HepG2 (cell line): ENCODE measurements around the gene CIITA. TPM values are rescaled to one million over a fixed set of nuclear protein-coding genes. Genes with fewer than 3 reads are reported as not detected.

Experiments
- ATAC-seq: fragments of 200-7000 bp; cut with Tn5 transposase; 3 replicates; pipeline ENCODE4 v1.9.1; 2020; ENCODE audit warnings: mild to moderate bottlenecking, moderate library complexity
- BruUV-seq: library from RNA; stranded (reverse); fragments of 400-500 nt; replicated peaks from 2 replicates; lab custom pipeline; 2021; lab: Mats Ljungman, UMichigan
- CTCF ChIA-PET: fragments of 300-600 bp; formaldehyde crosslinking; extraction: SDS; loops from one replicate; lab custom pipeline; 2021; ENCODE audit warnings: low total read pairs, inconsistent platforms, low intra/inter-chr PET ratio; lab: Yijun Ruan, JAX
- POLR2A ChIA-PET: fragments of 350-600 bp; sonication (Branson Sonifier 250); formaldehyde crosslinking; loops from one replicate; lab custom pipeline; 2020; ENCODE audit warnings: antibody characterized with exemption, inconsistent platforms; lab: Yijun Ruan, JAX
- DNase-seq: peaks from one replicate; pipeline ENCODE4 v3.0.0-alpha.2; 2015; ENCODE audit warnings: low spot score
- FAIRE-seq: peaks from 3 replicates; lab custom pipeline; 2011; peaks lifted over from hg19 to GRCh38; lab: Jason Lieb, UNC
- H2AFZ ChIP-seq: one replicate; pipeline ENCODE4 v1.6.1; 2011; ENCODE audit warnings: low read length, inconsistent platforms
- H3K27ac ChIP-seq: fragments of 300-600 bp; 3 replicates; pipeline ENCODE4 v1.8.0; 2011; ENCODE audit warnings: mixed run types, mild to moderate bottlenecking, mixed read lengths, low read length, inconsistent platforms; ENCODE audit not compliant: insufficient read depth; ENCODE audit errors: extremely low read length
- H3K27me3 ChIP-seq, 2 experiments: fragments of 200-600 bp in 1 of 2; 2 replicates in 1 of 2; 3 replicates in 1 of 2; pipeline versions ENCODE4 v1.6.0 to v1.8.0; 2011; ENCODE audit warnings: low read length in 2 of 2, mild to moderate bottlenecking in 2 of 2, moderate library complexity in 2 of 2, inconsistent platforms in 1 of 2; ENCODE audit not compliant: insufficient read depth in 2 of 2, control insufficient read depth in 1 of 2
- H3K36me3 ChIP-seq, 2 experiments: fragments of 200-600 bp in 1 of 2; replicated peaks in 1 of 2; 2 replicates in 1 of 2; 3 replicates in 1 of 2; pipeline versions ENCODE4 v1.5.1 to v1.8.0; 2011; ENCODE audit warnings: low read length in 2 of 2, inconsistent platforms in 1 of 2; ENCODE audit not compliant: insufficient read depth in 2 of 2, control insufficient read depth in 1 of 2
- H3K4me1 ChIP-seq: 2 replicates; pipeline ENCODE4 v1.5.1; 2012; ENCODE audit warnings: low read length, inconsistent platforms; ENCODE audit not compliant: insufficient read depth
- H3K4me2 ChIP-seq: 2 replicates; pipeline ENCODE4 v1.6.0; 2011; ENCODE audit warnings: low read depth, low read length, inconsistent platforms
- H3K4me3 ChIP-seq, 3 experiments: fragments of 200-600 bp in 1 of 3; sonication (generic), shearing (Covaris generic) in 1 of 3; replicated peaks in 1 of 3; 2 replicates each; pipeline ENCODE4 v1.5.1; 2011 to 2016; ENCODE audit warnings: low read length in 3 of 3, inconsistent platforms in 2 of 3, low read depth in 2 of 3, mild to moderate bottlenecking in 2 of 3, control low read depth in 1 of 3, mixed read lengths in 1 of 3; ENCODE audit not compliant: insufficient read depth in 1 of 3
- H3K79me2 ChIP-seq: one replicate; pipeline ENCODE4 v1.6.1; 2011; ENCODE audit warnings: low read length, inconsistent platforms; ENCODE audit not compliant: insufficient read depth
- H3K9ac ChIP-seq: 2 replicates; pipeline ENCODE4 v1.6.0; 2011; ENCODE audit warnings: mild to moderate bottlenecking, low read depth, low read length, inconsistent platforms; ENCODE audit not compliant: insufficient read depth
- H3K9me3 ChIP-seq: 2 replicates; pipeline ENCODE4 v1.5.1; 2012; ENCODE audit warnings: mild to moderate bottlenecking, low read length
- H4K20me1 ChIP-seq: 2 replicates; pipeline ENCODE4 v1.6.0; 2011; ENCODE audit warnings: inconsistent platforms, mild to moderate bottlenecking, low read length, moderate library complexity; ENCODE audit not compliant: insufficient read depth
- FOSL2 ChIP-seq: sonication (generic); formaldehyde crosslinking; IDR thresholded peaks from 2 replicates; pipeline ENCODE4 v1.4.0; 2020; ENCODE audit warnings: missing genetic modification reagents
- HHEX ChIP-seq: IDR thresholded peaks from 2 replicates; pipeline ENCODE4 v1.6.1; 2016; ENCODE audit warnings: control low read depth
- LCORL ChIP-seq, 2 experiments: fragments of 450-650 bp in 1 of 2; sonication (generic) in 1 of 2; formaldehyde crosslinking in 1 of 2; IDR thresholded peaks; 2 replicates each; pipeline versions ENCODE4 v1.5.0 to v1.6.1; 2017 to 2020; ENCODE audit warnings: antibody characterized with exemption in 1 of 2, missing genetic modification reagents in 1 of 2
- MAFK ChIP-seq, 2 experiments: IDR thresholded peaks in 1 of 2; conservative IDR thresholded peaks in 1 of 2; 2 replicates each; pipeline ENCODE4 v1.6.1; 2011; ENCODE audit warnings: improper control_type of control experiment in 2 of 2, low read length in 2 of 2
- MBNL3 ChIP-seq: fragments of 250-450 bp; sonication (Bioruptor Pico); conservative IDR thresholded peaks from 2 replicates; pipeline ENCODE4 v1.8.0; 2022; ENCODE audit warnings: mild to moderate bottlenecking, inconsistent platforms
- MEF2D ChIP-seq: sonication (generic); formaldehyde crosslinking; IDR thresholded peaks from 2 replicates; pipeline ENCODE4 v1.5.1; 2020; ENCODE audit warnings: mild to moderate bottlenecking, missing genetic modification reagents
- NONO ChIP-seq, 2 experiments: fragments of 450-650 bp in 1 of 2; sonication (generic) in 1 of 2; formaldehyde crosslinking in 1 of 2; IDR thresholded peaks in 1 of 2; conservative IDR thresholded peaks in 1 of 2; 2 replicates each; pipeline versions ENCODE4 v1.6.1 to v1.8.0; 2017 to 2022; ENCODE audit warnings: mild to moderate bottlenecking in 1 of 2, missing genetic modification reagents in 1 of 2, moderate library complexity in 1 of 2
- PAF1 ChIP-seq: IDR thresholded peaks from 2 replicates; pipeline ENCODE4 v1.6.1; 2016; ENCODE audit warnings: missing genetic modification reagents, missing compliant biosample characterization
- PRDM4 ChIP-seq: sonication (generic); formaldehyde crosslinking; IDR thresholded peaks from 2 replicates; pipeline ENCODE4 v1.9.0; 2021; ENCODE audit warnings: missing genetic modification reagents, borderline replicate concordance
- RARA ChIP-seq: IDR thresholded peaks from 2 replicates; pipeline ENCODE4 v1.6.1; 2016; ENCODE audit warnings: missing genetic modification reagents, missing compliant biosample characterization
- RXRB ChIP-seq: IDR thresholded peaks from 2 replicates; pipeline ENCODE4 v1.6.1; 2016; ENCODE audit warnings: borderline replicate concordance, missing genetic modification reagents, missing compliant biosample characterization
- TGIF2 ChIP-seq: IDR thresholded peaks from 2 replicates; pipeline ENCODE4 v1.6.1; 2016; ENCODE audit warnings: control low read depth, missing compliant biosample characterization
- ZBTB20 ChIP-seq: sonication (generic); formaldehyde crosslinking; IDR thresholded peaks from 2 replicates; pipeline ENCODE4 v1.8.1; 2023; ENCODE audit warnings: missing genetic modification reagents, low read depth, mild to moderate bottlenecking, borderline replicate concordance
- WGBS: methylation state at CpG from one replicate; pipeline ENCODE4 v1.1.6; 2017; ENCODE audit warnings: low lambda C conversion rate; 5-methylcytosine and 5-hydroxymethylcytosine counted together
- in situ Hi-C: cut with HindIII; loops from 2 replicates; pipeline ENCODE4 v1.10.0; 2017; ENCODE audit warnings: low pct_unique_long_range_greater_than_20kb; ENCODE audit not compliant: extremely low pct_ligation_motif_present
- intact Hi-C: fragments of 100-400 bp; cut with micrococcal nuclease; formaldehyde crosslinking; loops from one replicate; pipeline ENCODE4 v1.10.0; 2022; ENCODE audit not compliant: unreplicated experiment
- polyA plus RNA-seq, 8 experiments: library from polyadenylated mRNA; depleted of rRNA in 3 of 8; stranded (reverse) in 7 of 8; unstranded in 1 of 8; fragments of >200 nt; fragmentation: Illumina TruSeq in 4 of 8; extraction: Trizol in 4 of 8; gene quantifications; 2 replicates each; pipeline versions ENCODE4 v1.2.1 to v1.2.3, GENCODE V29; 2011 to 2016; ENCODE audit warnings: low read depth in 4 of 8, missing spikeins in 1 of 8, mixed read lengths in 1 of 8; ENCODE audit not compliant: insufficient read depth in 1 of 8
- total RNA-seq, 5 experiments: library from RNA; depleted of rRNA; stranded (reverse); fragments of >200 nt; fragmentation: Illumina TruSeq; extraction: Trizol; gene quantifications; 2 replicates each; pipeline ENCODE4 v1.2.3, GENCODE V29; 2016; ENCODE audit warnings: low read depth in 1 of 5
- TF ChIP-seq, protein P1 (sequence below): sonication (generic); formaldehyde crosslinking; IDR thresholded peaks from 2 replicates; pipeline ENCODE4 v1.4.0; 2020; ENCODE audit warnings: missing genetic modification reagents
- TF ChIP-seq, protein P2 (sequence below): sonication (generic); formaldehyde crosslinking; IDR thresholded peaks from 2 replicates; pipeline ENCODE4 v1.4.0; 2020; ENCODE audit warnings: missing genetic modification reagents

Gene CIITA
- total and polyA plus RNA-seq, 2 of the 13 experiments (the other 11 are each of a cell fraction or from before 2014, with no cell fraction given) = 0.08 to 0.09 TPM

- TF ChIP-seq, protein P1, sequence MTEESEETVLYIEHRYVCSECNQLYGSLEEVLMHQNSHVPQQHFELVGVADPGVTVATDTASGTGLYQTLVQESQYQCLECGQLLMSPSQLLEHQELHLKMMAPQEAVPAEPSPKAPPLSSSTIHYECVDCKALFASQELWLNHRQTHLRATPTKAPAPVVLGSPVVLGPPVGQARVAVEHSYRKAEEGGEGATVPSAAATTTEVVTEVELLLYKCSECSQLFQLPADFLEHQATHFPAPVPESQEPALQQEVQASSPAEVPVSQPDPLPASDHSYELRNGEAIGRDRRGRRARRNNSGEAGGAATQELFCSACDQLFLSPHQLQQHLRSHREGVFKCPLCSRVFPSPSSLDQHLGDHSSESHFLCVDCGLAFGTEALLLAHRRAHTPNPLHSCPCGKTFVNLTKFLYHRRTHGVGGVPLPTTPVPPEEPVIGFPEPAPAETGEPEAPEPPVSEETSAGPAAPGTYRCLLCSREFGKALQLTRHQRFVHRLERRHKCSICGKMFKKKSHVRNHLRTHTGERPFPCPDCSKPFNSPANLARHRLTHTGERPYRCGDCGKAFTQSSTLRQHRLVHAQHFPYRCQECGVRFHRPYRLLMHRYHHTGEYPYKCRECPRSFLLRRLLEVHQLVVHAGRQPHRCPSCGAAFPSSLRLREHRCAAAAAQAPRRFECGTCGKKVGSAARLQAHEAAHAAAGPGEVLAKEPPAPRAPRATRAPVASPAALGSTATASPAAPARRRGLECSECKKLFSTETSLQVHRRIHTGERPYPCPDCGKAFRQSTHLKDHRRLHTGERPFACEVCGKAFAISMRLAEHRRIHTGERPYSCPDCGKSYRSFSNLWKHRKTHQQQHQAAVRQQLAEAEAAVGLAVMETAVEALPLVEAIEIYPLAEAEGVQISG (CRISPR knock-in tag) = peak; percentile 99
- TF ChIP-seq MEF2D (CRISPR knock-in tag) = no peak
- TF ChIP-seq NONO (IDR thresholded peaks at IDR 0.05) = no peak
- no peak for TF ChIP-seq NONO (CRISPR knock-in tag; conservative IDR thresholded peaks at IDR 0.05)
These were observed 104.8 kb downstream of the CIITA start (continued) for GRCh38 chr16:10981697-10982216.

DNA sequence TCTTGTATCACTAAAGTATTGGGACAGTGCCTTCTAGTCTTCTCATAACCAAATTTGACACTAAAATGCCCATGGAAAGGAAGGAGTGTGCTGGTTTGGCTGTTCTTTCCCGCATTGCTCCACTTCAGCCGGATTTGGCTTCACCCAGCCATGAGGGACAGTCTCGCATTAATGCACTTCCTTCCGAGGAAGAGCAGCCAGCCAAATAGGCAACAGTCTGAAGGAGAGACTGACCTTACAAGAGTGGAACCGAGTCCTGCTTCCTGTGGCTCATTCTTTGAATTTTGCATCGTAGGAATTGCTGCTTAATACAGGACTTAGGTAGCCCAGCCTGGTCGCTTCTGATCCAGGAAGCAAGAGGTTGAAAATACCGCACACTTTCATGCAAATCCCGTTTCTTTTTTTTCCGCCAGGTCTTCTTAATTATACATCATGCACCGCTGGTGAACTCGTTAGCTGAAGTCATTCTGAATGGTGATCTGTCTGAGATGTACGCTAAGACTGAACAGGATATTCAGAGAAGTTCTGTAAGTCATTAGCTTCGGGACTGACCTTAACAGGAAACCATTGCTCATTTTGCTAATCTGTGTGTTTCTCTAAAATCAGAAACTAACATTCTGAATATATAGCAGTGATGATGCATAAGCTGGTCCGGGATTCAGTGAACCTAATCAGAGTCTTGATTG lies 105.6 kb downstream of the CIITA start:
- H3K36me3 ChIP-seq = peaks cover 0 to 17% of the 10 kb centered on the region in 2 experiments; a peak in 2 of 5 replicates
- intact Hi-C loops = no loop called here
- ATAC-seq (no peak), DNase-seq (no peak), FAIRE-seq (no peak)
- no peak overlapping the region for H2AFZ ChIP-seq
- no peaks in the 10 kb centered on the region for H3K27me3 ChIP-seq
- in situ Hi-C loops = no loop called here
- H3K4me3 ChIP-seq = no peak overlapping the region
- TF ChIP-seq LCORL (IDR thresholded peaks at IDR 0.05) = no peak
- no peak for TF ChIP-seq LCORL (CRISPR knock-in tag; IDR thresholded peaks at IDR 0.05)
- no peak for TF ChIP-seq RXRB (CRISPR knock-in tag)
- TF ChIP-seq MAFK (conservative IDR thresholded peaks at IDR 0.05 in 1 of 2, IDR thresholded peaks at IDR 0.05 in 1 of 2; ENCODE audit: low read length in 2 of 2) = no peak
- no peak for TF ChIP-seq PAF1 (CRISPR knock-in tag)
- no peak for TF ChIP-seq TGIF2
- TF ChIP-seq MBNL3 (CRISPR knock-in tag) = no peak
- no peak for TF ChIP-seq HHEX (CRISPR knock-in tag)
- no peak for TF ChIP-seq RARA (CRISPR knock-in tag)
- TF ChIP-seq ZBTB20 (CRISPR knock-in tag) = no peak
- TF ChIP-seq PRDM4 (CRISPR knock-in tag) = no peak
- TF ChIP-seq, protein P2, sequence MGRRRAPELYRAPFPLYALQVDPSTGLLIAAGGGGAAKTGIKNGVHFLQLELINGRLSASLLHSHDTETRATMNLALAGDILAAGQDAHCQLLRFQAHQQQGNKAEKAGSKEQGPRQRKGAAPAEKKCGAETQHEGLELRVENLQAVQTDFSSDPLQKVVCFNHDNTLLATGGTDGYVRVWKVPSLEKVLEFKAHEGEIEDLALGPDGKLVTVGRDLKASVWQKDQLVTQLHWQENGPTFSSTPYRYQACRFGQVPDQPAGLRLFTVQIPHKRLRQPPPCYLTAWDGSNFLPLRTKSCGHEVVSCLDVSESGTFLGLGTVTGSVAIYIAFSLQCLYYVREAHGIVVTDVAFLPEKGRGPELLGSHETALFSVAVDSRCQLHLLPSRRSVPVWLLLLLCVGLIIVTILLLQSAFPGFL = no peak
- no peak for TF ChIP-seq FOSL2 (CRISPR knock-in tag)
- POLR2A ChIA-PET = interaction anchor here (2.2 kb wide), 1 partner anchor 273 kb away, joined by 10 read pairs; the partner anchor contains the start of gene SOCS1
- CTCF ChIA-PET = no interaction called here
- H4K20me1 ChIP-seq = no peaks in the 10 kb centered on the region
- no peak overlapping the region for H3K9ac ChIP-seq
- no peak overlapping the region for H3K27ac ChIP-seq
- H3K9me3 ChIP-seq = no peaks in the 10 kb centered on the region
- H3K4me2 ChIP-seq = no peak overlapping the region
- H3K79me2 ChIP-seq = no peaks in the 10 kb centered on the region
- H3K4me1 ChIP-seq = peaks cover 28% of the 10 kb centered on the region
- BruUV-seq = no TSS peak
- WGBS = 92% methylated on average over 15 of the region's 15 CpGs
